GM18499 (cell line): ENCODE results near the gene SEMA6B.
"Not testable (repeated sequence)": the region's sequence is repeated elsewhere in the genome, so short reads cannot be mapped to it uniquely, and the experiment has no call there.

Experiments
- ATAC-seq: cut with Tn5 transposase; IDR thresholded peaks from one replicate; pipeline ENCODE4 v1.9.1; 2021; ENCODE audit warnings: moderate number of reproducible peaks; ENCODE audit not compliant: insufficient read depth, unreplicated experiment

SEMA6B gene

GRCh38 chr19:4531562-4532165, 27.8 kb downstream of the SEMA6B start:
- no peak for ATAC-seq

- ATAC-seq = no peak
These were observed 29.5 kb downstream of the SEMA6B start for GRCh38 chr19:4529924-4530522.

- no peak for ATAC-seq
These were observed 30.6 kb downstream of the SEMA6B start for GRCh38 chr19:4528843-4529242.

- not testable (repeated sequence) for ATAC-seq
These were observed 32.1 kb downstream of the SEMA6B start for GRCh38 chr19:4527377-4527776.

GRCh38 chr19:4525563-4526002, 33.9 kb downstream of the SEMA6B start:
- ATAC-seq = no peak

- no peak for ATAC-seq
These were observed 34.5 kb downstream of the SEMA6B start for GRCh38 chr19:4524808-4525562.

- no peak for ATAC-seq
These were observed 36.0 kb downstream of the SEMA6B start for GRCh38 chr19:4523306-4524110.

GRCh38 chr19:4522291-4523002, 37.0 kb downstream of the SEMA6B start:
- ATAC-seq = no peak

GRCh38 chr19:4521888-4522242, 37.6 kb downstream of the SEMA6B start:
- no peak for ATAC-seq

- no peak for ATAC-seq
These were observed 38.2 kb downstream of the SEMA6B start for GRCh38 chr19:4521170-4521887.

- no peak for ATAC-seq
These were observed 39.8 kb downstream of the SEMA6B start for GRCh38 chr19:4519521-4520277.

GRCh38 chr19:4519172-4519496, 40.4 kb downstream of the SEMA6B start:
- ATAC-seq = no peak

GRCh38 chr19:4518345-4519171, 40.9 kb downstream of the SEMA6B start, which contains the start of gene PLIN4:
Gene PLIN4 (minus strand): TSS chr19:4518486. CDS start chr19:4518272, 214 bp downstream.
- no peak for ATAC-seq

- no peak for ATAC-seq
These were observed 41.9 kb downstream of the SEMA6B start for GRCh38 chr19:4517451-4518057.

GRCh38 chr19:4516939-4517300, 42.6 kb downstream of the SEMA6B start:
- no peak for ATAC-seq

GRCh38 chr19:4516199-4516938, 43.1 kb downstream of the SEMA6B start:
- ATAC-seq = no peak

GRCh38 chr19:4515732-4516131, 43.8 kb downstream of the SEMA6B start:
- no peak for ATAC-seq
